ENCODE results near the gene COL4A2. TPM values are rescaled to one million over a fixed set of nuclear protein-coding genes. Genes with fewer than 3 reads are reported as not detected.

The COL4A2 gene
- total RNA-seq, 6 donors from 2014 or later: 169 to 458 (median 258) TPM

DNA sequence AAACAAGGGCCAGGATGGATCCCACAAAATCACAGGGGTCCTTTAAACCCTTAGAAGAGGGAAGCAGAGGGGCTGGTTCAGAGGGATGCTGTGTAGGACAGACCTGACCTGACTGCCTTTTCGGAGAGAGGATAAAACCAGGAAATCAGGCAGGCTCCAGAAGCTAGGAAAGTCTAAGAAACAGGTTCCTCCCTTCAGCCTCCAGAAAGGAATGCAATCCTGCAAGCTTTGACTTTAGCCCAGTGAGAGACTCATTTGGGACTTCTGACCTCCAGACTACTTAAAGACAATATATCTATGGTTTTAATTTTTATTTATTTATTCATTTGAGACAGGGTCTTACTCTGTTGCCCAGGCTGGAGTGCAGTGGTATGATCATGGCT, 249.1 kb downstream of the COL4A2 start:
- Histone ChIP-seq H3K27me3 (no peaks in the 10 kb centered on the region), H3K27ac (peak overlapping the region; percentile 69 to 98 (median 85)), H3K4me1 (peaks cover 32 to 66% (median 44%) of the 10 kb centered on the region in 4 donors), H3K4me3 (no peak overlapping the region), H3K9me3 (no peaks in the 10 kb centered on the region), H3K36me3 (peaks cover 0 to 7% (median 2%) of the 10 kb centered on the region in 4 donors)
- no peak for ATAC-seq (ENCODE audit: low FRiP score in 2 of 2)
- WGBS, 2 donors: 70 to 71% methylated on average over 1 of the region's 1 CpG
- DNase-seq: no peak
- TF ChIP-seq POLR2AphosphoS5 (IDR thresholded peaks at IDR 0.05): no peak

DNA sequence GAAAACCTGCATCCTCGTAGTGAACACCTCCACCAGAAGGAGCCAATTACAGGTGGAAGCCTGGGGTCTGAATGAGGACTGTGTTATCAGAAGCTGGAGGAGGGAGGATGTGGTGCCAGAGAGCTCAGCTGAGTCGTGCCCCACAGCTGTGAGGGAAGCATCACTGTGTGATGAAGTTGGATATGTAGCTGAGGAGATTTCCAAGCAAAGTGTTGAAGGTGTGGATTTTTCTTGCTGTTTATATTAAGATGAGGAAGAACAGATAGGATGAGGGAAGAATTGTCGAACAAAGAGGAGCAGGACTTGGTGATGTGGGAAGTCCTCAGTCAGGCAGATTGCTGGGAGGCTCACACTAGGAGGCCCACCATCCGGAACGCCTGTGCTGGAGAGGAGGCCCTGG, 250.0 kb downstream of the COL4A2 start:
- WGBS, 2 donors: 71 to 75% methylated on average over 5 of the region's 5 CpGs
- no peak for DNase-seq
- Histone ChIP-seq H3K9me3 (no peaks in the 10 kb centered on the region), H3K36me3 (peaks cover 0 to 7% (median 2%) of the 10 kb centered on the region in 4 donors), H3K4me3 (no peak overlapping the region), H3K4me1 (peaks cover 32 to 65% (median 44%) of the 10 kb centered on the region in 4 donors), H3K27ac (peak overlapping the region; percentile 69 to 98 (median 85)), H3K27me3 (no peaks in the 10 kb centered on the region)
- no peak for TF ChIP-seq POLR2A (IDR thresholded peaks at IDR 0.05)
- TF ChIP-seq, protein P1, sequence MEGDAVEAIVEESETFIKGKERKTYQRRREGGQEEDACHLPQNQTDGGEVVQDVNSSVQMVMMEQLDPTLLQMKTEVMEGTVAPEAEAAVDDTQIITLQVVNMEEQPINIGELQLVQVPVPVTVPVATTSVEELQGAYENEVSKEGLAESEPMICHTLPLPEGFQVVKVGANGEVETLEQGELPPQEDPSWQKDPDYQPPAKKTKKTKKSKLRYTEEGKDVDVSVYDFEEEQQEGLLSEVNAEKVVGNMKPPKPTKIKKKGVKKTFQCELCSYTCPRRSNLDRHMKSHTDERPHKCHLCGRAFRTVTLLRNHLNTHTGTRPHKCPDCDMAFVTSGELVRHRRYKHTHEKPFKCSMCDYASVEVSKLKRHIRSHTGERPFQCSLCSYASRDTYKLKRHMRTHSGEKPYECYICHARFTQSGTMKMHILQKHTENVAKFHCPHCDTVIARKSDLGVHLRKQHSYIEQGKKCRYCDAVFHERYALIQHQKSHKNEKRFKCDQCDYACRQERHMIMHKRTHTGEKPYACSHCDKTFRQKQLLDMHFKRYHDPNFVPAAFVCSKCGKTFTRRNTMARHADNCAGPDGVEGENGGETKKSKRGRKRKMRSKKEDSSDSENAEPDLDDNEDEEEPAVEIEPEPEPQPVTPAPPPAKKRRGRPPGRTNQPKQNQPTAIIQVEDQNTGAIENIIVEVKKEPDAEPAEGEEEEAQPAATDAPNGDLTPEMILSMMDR (IDR thresholded peaks at IDR 0.05): no peak
- TF ChIP-seq EP300 (IDR thresholded peaks at IDR 0.05): no peak
- TF ChIP-seq POLR2AphosphoS5 (IDR thresholded peaks at IDR 0.05): no peak
- ATAC-seq (ENCODE audit: low FRiP score in 2 of 2): no peak

DNA sequence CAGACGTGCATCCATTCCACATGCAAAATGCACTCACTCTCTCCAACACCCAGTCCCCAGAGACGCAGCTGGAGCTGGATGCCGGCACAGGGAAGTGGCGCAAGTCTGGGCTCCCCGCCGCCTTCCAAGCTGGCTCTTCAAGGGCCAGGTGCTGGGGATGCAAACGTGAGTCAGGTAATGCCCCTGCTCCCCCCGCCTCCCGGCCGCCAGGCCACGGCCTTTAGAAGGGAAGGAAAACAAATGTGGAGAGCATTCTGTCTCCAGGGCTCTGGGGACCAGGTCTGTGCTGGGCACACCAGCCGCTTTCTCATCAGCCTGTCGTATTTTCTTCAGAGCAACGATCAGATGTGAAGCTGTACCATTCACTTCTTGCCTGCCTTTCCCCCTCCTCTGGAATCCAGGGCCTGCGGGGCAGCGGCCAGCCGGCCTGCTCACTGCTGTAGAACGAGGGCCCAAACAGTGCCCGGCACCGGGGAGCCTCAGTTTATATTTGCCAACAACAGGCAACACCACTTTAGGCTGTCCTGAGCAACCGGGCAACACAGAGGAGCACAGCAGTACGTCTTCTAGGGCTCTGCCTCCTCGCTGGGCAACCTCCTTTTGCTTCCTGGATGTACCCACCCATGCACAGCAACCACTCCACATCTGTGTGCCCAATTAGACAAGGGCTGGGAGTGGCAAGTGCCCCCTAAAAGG, 250.7 kb downstream of the COL4A2 start:
- Histone ChIP-seq H3K9me3 (no peaks in the 10 kb centered on the region), H3K27ac (peak overlapping the region; percentile 69 to 98 (median 85)), H3K36me3 (peaks cover 0 to 7% (median 2%) of the 10 kb centered on the region in 4 donors), H3K4me3 (peak overlapping the region in 1 of 4 donors; percentile 9), H3K4me1 (peaks cover 38 to 72% (median 48%) of the 10 kb centered on the region in 4 donors), H3K27me3 (no peaks in the 10 kb centered on the region)
- TF ChIP-seq POLR2AphosphoS5 (IDR thresholded peaks at IDR 0.05) (peak; percentile 38 to 44), POLR2A (IDR thresholded peaks at IDR 0.05) (peak in 1 of 4 donors; percentile 23), EP300 (IDR thresholded peaks at IDR 0.05) (peak in 2 of 4 donors; percentile 19 to 31)
- TF ChIP-seq, protein P1 (IDR thresholded peaks at IDR 0.05): no peak
- WGBS, 2 donors: 68 to 89% methylated on average over 19 to 21 of the region's 23 CpGs
- ATAC-seq (ENCODE audit: low FRiP score in 2 of 2): peak in 1 of 2 donors; percentile 51
- DNase-seq: peak; percentile 91

DNA sequence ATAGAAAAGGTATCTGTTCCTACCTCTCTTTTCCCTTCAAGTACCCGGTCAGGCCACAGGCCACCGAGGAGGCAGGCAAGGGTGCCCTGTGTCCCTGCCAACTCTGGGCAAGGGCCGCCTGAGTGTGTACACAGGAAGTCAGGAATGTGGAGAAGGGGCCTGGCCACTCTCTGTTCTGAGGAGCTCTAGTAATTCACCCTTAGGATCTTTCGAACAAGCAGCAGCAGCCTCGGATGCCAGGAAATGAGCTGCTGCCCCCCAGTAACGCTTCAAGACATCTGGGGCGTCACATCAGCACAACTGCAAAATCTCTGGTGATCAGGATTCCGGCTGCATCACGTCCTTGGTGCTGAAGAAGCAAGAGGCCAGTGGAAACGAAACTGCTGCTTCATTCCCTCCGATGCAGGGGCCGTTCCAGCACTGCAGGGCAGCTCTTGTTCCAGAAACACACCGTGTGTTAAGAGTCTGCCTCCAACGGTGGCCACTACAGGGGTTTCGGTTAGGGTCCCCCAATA, 252.4 kb downstream of the COL4A2 start:
- H3K9me3 ChIP-seq: no peaks in the 10 kb centered on the region
- peak overlapping the region; percentile 3 to 95 (median 84) for H3K4me3 ChIP-seq
- no peaks in the 10 kb centered on the region for H3K27me3 ChIP-seq
- DNase-seq (peak; percentile 84 to 89), ATAC-seq (ENCODE audit: low FRiP score in 2 of 2) (peak; percentile 33 to 78)
- H3K36me3 ChIP-seq: peaks cover 0 to 7% (median 2%) of the 10 kb centered on the region in 4 donors
- WGBS, 2 donors: 39 to 44% methylated on average over 9 to 15 of the region's 15 CpGs
- TF ChIP-seq POLR2A (IDR thresholded peaks at IDR 0.05) (peak in 2 of 4 donors; percentile 65 to 78), EP300 (IDR thresholded peaks at IDR 0.05) (peak in 2 of 4 donors; percentile 58 to 90), POLR2AphosphoS5 (IDR thresholded peaks at IDR 0.05) (peak; percentile 72 to 79)
- TF ChIP-seq, protein P1 (IDR thresholded peaks at IDR 0.05): no peak
- H3K4me1 ChIP-seq: peaks cover 43 to 76% (median 52%) of the 10 kb centered on the region in 4 donors
- peak overlapping the region; percentile 93 to 98 (median 97) for H3K27ac ChIP-seq

DNA sequence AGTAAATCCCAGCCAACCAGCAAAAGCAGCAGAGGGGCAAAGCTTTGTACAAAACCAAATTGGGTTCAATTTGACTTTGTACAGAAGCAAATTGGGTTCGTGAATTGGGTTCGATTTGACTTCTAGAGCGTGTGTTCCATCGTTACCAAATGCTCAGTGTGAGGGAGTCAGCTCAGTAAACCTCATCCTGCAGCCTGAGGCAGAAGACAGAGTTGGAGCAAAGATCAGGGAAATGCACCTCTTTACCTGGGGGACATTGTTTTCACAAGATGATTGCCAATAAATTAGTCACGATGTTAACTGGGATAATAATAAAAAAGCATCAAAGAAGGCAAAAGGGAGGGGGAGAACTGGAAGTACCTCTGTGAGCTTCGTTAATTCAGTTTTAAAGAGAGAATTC, 252.9 kb downstream of the COL4A2 start:
- no peak for ATAC-seq (ENCODE audit: low FRiP score in 2 of 2)
- Histone ChIP-seq H3K36me3 (peaks cover 0 to 7% (median 2%) of the 10 kb centered on the region in 4 donors), H3K9me3 (no peaks in the 10 kb centered on the region), H3K4me1 (peaks cover 40 to 71% (median 48%) of the 10 kb centered on the region in 4 donors), H3K4me3 (peak overlapping the region; percentile 3 to 95 (median 84)), H3K27me3 (no peaks in the 10 kb centered on the region), H3K27ac (peak overlapping the region; percentile 93 to 98 (median 97))
- DNase-seq: no peak
- WGBS, 2 donors: 52 to 76% methylated on average over 6 of the region's 6 CpGs
- TF ChIP-seq EP300 (IDR thresholded peaks at IDR 0.05) (no peak), POLR2AphosphoS5 (IDR thresholded peaks at IDR 0.05) (no peak), POLR2A (IDR thresholded peaks at IDR 0.05) (no peak)
- TF ChIP-seq, protein P1 (IDR thresholded peaks at IDR 0.05): no peak
